Skeletal muscle cell (primary cell): Measurements from ENCODE around the gene SLC22A23.

ENCODE experiments used
- DNase-seq: peaks from one replicate; pipeline ENCODE4 v3.0.0-alpha.2; 2010; ENCODE audit warnings: low read depth
- H3K4me3 ChIP-seq: 2 replicates; pipeline ENCODE4 v1.5.1; 2011; ENCODE audit warnings: low read depth, mild to moderate bottlenecking, control low read depth, low read length, moderate library complexity

SLC22A23 gene

DNA sequence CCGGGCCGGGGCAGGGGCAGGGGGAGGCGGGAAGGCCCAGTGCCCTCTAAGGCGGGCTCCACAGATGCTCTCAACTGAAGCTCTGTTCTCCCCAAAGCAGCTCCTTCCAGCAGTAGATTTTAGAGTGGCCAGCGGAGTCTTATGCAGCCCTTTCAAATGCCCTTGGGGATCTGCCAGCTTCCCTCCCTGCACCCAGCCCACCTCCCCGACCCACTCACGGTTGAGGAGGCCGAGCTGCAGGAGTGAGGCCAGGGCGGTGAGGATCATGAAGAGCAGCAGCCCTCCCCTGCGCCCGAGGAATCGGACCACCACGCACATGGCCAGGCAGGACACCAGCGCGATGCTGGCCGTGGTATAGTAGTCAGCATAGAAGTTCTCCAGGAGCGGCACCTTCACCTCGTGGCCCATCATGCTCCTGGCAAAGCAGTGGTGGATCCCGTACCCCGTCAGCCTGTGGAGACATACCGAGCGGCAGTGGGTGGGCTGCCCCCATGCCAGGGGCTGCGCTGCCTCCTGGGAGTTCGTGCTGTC lies 170.1 kb downstream of the SLC22A23 start:
- H3K4me3 ChIP-seq, result no peak overlapping the region
- DNase-seq, result no peak

DNA sequence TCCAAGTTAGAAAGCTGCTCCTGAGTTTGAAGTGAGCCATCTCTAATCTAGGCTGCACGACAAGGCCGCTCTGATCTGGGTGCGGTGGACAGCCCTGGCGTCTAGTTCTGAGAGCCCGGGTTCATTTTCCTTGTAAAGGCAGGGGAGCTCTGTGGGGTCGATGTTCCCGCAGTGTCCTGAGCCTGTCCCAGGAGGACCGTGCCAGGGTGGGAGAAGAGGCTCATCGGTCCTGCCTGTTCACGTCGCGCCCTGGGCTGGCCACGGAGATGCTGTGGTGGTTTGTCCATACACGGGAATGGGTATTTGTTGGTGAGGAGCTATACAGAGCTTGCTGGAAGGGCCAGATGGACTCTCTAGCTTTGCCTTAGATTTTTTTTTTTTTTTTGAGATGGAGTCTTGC lies 171.1 kb downstream of the SLC22A23 start:
- no peak for DNase-seq
- H3K4me3 ChIP-seq, result no peak overlapping the region

DNA sequence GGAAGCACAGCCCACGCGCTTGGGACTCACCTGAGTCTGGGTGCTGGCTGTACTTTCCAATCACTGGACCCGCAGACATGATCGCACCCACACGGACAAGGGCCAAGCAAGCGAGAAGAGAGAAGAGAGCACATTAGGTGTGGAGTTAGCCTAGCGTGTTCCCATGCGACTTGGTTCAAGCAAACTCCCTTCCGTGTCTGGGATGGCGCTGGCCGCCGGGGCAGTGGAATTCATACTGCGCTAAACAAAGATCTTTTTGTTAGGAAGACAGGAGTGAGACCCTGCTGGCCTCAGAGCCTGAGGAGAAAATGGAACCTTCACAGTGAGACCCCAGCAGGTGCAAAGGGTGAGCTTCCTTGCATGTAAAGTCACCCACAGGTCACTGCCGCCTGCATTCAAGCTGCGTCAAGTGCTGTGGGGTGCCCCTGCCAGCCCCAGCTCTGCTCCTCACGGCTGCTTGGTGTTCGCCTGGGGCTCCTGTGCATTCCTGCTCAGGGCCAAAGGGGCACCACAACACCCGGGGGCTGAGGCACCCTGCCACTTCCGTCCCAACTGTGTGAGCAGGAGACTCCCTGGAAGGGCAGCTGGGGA lies 171.7 kb downstream of the SLC22A23 start:
- DNase-seq, result no peak
- H3K4me3 ChIP-seq, result no peak overlapping the region

DNA sequence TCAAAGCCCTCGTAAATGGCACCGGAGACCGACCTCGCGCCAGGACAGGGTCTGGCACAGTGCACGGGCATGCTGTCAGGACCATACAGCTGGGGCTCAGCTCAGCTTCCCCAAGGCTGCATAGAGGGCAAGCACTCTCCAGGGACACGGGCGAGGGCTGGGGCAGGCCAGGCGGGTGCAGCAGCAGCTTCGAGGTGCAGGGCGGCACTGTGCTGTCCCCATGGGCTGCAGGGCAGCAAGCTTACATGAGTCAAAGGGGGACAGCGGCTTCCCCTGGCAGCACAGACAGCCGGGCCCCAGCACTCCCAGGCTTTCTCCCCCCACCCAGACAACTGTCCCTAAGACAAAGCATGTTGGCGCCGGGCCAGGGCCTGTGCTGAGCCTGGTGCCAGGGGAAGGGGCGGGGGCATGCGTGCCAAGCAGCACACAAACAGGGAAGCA lies 172.4 kb downstream of the SLC22A23 start:
- no peak overlapping the region for H3K4me3 ChIP-seq

DNA sequence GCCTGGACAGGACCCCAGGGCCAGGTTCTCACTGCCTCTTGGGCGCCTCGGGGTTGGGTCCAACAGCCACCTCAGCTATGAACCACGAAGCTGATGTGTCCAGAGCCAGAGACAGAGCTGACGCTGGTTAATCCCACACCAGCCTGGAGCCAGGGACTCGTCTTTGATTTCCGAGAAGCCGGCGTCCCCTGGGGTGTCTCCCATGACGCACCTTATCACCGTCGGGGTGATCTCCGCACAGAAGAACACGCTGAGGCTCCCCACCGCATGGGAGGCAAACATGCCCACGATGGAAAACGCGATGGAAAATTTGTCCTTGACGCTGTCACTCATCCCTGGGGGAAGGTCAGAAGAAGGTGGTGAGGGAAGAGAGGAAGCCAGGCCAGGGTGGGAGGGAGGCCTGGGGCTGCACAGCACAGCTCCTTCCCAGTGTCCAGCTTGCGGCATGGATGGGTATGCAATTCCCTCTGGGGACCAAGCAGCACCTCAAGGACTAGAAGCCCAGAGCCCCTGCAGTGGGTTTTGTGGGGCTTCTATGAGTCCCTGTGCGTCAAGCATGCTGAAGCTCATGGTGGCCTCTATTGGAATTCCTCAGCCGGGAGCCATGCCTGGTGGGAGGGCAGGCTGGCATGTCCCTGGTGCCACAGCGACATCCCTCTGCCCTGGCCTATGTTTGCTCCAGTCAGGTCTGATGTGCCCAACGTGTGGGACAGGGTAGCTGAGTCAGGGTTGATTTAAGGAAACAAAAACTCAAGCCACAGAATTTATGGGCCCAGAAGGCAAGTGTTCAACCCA lies 173.0 kb downstream of the SLC22A23 start:
- DNase-seq, result no peak
- H3K4me3 ChIP-seq, result no peak overlapping the region

More for the DNA sequence above, 172.4 kb downstream of the SLC22A23 start:
- DNase-seq, result no peak

DNA sequence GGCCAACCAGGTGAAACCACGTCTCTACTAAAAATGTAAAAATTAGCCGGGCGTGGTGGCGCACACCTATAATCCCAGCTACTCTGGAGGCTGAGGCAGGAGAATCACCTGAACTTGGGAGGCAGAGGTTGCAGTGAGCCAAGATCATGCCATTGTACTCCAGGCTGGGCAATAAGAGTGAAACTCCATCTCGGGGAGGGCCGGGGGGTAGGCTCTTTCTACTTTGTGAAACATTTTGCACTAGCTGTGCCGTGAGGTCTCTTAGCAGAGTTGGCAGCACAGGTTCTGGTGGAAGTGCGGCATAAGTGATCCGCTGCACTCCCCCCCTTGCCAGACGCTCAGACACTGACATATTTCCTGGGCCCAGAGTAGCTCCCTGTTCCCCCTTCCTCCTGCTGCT lies 173.6 kb downstream of the SLC22A23 start:
- DNase-seq, result no peak
- H3K4me3 ChIP-seq, result no peak overlapping the region

DNA sequence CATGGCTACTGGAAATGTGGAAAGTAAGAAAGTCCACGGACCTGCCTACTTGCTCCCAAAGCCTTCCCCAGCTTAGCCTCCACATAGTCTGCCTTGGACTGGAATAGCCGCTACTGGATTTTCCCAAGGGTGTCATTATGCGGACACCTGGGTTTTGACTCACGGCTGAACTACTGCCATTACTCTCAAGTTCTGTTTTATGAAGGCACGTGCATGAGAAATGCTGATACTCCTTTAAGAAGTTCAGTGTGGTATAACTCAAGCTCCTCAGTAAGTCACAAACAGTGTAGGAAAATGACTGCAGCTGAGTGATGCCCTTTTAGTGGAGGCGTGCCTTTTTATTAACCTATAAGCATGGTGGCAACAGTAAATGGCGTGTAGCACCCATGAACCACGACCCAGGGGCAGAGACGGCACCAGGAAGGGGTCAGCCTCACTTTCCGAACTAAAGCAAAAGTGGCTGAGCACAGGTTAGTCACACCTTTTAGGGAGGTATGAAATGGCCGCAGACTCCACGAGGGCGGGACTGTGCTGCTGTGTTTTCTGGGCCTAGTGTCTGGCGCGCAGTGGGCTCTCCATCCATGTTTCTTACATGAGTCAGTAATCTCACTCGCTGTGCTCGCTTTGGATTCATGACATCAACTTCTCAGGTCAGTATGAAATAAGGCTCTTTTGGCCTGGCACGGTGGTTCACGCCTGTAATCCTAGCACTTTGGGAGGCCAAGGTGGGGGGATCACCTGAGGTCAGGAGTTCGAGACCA lies 174.2 kb downstream of the SLC22A23 start:
- DNase-seq, result no peak
- no peak overlapping the region for H3K4me3 ChIP-seq

DNA sequence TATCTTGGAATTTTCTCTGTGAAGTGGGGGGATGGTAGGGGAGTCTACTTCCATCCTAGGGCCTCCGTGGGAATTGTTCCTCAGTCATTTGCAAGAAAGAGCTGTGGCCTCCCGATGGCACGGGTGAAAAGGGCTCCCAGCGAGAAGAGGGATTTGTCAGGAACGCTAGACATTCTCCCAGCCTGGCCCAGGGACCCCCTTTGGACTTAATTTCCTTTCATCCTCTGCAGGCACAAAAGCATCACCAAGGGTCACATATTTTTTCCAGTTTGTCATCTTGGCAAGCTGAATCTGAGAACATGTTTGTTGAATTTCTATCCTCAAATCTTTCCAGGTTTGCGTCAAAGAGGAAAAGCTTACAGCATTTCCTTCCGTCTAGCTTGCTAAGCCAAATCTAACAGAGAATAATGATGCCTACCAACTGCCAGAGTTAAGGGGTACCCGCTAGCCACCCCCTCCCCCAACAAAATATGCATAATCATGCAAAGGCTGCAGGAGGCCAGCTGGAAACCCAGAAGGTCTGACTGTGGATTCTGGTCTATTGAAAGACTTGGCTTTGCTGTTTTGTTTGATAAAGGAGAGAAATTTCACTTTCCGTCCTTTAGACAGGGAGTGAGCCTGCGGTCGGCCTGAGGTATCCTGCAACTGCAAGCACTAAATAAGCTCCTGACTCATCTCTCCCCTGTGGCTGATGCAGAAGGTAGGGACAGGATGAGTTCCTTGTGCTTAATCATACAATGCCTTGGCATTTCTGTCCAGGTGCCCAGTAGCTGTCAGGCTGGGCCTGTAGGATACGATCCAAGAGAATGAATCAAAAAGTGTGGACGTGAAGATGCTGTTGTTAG lies 175.0 kb downstream of the SLC22A23 start:
- peak; percentile 94 for DNase-seq
- H3K4me3 ChIP-seq, result no peak overlapping the region

DNA sequence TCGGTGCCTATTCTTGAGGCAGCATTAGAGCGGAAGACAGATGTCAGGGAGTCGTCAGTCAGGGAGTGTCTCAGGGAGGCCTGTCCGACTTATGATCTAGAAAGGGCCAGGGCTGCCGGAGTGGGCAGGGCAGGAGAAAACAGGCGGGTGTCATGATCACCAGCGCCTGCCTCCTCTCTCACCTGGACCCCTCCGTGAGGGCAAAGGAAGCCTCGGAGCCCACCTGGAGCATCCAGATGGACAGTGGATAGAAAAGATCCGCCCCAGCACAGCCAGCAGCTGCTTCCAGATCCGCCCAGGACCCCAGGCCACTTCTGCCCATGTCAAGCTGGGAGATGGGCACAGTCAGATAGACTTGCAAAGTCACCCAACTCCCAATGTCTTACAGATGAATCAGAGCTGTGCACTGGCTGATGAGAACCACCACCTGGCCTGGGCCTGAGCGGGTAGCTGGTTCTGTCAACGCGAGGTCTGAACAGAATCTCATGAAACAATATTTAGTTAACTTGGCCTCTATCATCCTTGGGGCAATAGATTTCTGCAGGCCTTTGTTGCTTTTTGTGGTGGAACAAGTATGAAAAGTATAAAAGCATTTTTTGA lies 175.9 kb downstream of the SLC22A23 start:
- no peak overlapping the region for H3K4me3 ChIP-seq
- DNase-seq, result no peak

DNA sequence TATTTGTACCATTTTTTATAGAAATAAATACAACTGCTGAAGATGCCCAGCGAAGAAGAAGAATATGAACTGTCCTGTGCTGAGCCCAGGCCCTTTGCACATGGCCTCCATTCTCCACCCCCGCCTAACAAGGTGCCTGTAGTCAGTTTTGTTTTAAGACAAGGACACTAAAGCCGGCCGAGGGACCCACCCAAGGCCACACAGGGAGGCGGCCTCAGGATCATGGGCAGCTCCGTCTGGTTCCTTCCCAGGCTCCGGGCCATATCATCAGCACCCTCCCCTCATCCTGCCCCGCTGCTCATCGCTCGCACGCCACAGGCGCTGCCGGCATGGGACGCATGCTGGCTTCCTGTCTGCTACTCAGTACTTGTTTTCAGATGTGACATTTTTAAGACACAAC lies 176.8 kb downstream of the SLC22A23 start:
- DNase-seq, result no peak
- H3K4me3 ChIP-seq, result no peak overlapping the region

DNA sequence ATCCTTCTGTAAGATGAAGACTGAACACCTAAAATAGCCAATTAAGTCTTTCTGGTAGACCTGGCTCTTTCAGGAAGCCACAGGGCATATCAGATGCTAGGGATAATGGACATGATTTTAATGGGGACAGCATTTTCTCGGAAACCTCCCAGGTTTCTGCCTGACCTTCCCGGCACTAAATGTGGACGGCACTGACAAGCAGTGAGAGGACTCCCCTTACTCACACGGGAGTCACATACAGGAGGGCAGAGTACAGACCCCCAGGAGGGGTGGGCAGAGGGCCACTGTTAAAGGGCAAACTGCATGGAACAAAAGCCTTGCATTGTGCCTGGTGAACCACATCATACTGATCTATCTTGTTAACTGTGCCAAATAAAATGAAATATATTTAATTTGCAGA lies 178.2 kb downstream of the SLC22A23 start:
- no peak overlapping the region for H3K4me3 ChIP-seq
- no peak for DNase-seq

DNA sequence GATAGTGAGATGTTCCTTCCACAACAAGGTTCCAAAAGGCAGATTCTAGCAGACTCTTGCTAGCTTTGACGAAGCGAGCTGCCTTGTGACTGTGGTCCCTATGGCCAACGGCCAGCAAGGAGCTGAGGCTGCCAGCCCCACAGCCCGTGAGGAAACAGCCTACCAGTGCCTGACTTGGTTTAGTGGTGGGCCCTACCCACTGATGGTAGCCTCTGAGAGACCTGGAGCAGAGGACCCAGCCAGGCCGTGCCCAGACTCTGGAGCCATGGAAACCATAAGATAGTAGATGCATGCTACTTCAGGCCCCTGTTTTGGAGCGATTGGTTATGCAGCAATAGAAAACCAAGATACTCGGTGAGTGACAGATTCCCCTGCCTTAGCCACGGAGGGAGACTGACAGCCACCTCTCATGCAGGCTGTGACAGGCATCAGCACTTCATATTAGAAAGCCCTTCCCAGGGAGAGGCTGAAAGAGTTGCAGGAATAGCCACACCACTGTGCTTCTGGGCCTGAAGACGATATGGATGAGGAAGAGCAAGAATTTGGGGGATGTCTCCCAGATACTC lies 178.9 kb downstream of the SLC22A23 start:
- H3K4me3 ChIP-seq, result no peak overlapping the region
- no peak for DNase-seq

DNA sequence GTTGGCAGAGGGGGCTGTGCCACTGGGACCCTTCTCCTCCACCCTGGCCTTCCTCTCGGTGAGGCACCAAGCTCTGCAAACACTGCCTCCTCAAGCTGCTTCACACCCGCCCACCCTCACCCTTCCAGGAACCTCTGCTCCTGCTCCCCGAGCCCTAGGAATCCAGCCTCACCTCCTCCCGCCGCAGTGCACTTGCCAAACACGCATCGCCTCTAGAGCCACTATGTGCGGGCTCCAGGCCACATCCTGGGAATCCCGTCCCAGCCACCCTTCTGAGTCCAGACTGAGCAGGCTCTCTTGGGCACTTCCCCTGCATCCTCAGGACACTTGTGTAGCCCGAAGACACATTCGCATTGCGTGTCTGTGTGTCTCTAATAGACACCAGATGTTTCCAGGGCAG lies 179.6 kb downstream of the SLC22A23 start:
- no peak overlapping the region for H3K4me3 ChIP-seq
- no peak for DNase-seq

DNA sequence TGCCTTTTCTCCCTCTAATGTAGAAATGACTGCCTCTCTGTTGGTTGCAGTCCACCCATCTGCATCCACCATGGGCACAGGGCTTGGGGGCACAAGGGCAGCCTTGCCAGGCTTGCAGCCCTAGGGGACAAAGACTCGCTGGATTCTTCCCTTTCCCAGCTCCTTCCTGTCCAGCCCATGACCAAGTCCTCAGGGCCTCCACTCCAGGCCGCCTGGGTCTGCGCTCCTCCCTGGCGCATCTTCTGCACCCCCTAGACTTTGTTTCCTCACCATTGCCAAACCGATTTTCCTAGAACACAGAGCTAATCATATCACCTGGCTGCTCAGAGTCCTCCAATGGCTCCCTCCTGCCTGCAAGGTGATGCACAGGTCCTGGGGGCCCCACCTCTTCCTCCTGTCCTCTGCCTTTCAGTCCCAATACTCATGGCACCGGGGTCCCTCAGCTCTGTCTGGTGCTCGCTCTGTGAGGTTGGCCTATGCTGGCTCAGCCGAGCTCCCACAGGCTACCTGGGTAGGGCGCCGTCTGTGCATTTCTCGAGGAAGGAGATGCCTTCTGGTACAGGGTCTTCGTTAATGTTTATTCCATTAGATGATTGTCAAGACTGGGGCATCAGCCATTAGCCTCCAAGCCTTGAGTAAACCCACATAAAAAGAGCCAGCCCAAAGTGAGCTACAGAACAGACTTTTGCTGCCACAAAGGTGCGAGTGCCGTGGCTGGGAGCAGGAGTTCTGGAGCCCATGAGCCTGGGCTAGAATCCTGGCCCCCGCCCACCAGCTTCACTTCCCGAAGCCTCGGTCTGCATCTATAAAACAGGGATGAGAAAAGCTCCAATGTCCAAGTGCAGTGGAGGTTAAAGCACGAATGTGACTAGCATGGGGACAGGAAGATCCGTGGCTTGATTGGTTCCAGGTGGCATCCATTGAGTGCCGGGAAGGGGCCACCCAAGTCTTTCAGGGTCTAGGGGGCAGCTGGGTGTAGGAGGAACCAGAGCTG lies 180.4 kb downstream of the SLC22A23 start:
- no peak for DNase-seq
- no peak overlapping the region for H3K4me3 ChIP-seq

DNA sequence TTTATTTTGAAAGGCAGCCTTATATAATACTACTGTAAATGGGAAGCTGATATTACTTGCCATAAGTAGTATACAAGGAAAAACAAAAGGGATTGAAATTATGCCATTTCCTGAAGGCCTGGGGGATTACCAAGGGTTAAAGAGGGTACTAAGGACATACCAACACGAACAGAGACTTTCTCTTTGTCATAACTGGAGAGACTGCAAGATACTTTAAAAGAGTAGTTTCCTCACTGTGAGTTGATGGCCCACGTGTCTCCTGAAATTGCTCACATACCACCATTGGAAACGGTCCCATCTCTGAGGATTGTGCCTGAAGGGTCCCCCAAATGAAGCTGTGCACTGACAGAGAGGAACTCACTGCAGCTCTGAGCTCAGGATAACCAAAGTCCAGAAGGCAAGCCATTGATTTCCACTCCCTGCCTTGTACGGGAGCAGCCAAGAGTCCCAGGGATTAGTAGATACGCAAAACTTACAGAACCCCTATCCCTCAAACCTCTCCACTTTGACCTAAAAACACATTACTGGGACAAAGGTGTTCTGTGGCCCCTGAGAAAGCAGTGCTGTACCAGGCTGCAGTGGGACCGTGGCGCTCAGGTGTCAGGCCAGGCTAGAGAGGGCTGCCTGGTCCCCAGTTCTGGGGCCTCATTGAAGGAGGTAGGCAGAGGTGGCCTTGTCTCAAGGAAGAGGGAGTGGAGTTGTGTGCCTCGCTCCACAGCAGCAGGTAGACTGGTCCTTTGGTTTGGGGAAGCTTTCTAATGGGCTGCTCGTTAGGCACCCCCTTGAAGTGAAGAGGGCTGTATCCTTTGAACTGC lies 182.9 kb downstream of the SLC22A23 start:
- no peak for DNase-seq
- H3K4me3 ChIP-seq, result no peak overlapping the region

DNA sequence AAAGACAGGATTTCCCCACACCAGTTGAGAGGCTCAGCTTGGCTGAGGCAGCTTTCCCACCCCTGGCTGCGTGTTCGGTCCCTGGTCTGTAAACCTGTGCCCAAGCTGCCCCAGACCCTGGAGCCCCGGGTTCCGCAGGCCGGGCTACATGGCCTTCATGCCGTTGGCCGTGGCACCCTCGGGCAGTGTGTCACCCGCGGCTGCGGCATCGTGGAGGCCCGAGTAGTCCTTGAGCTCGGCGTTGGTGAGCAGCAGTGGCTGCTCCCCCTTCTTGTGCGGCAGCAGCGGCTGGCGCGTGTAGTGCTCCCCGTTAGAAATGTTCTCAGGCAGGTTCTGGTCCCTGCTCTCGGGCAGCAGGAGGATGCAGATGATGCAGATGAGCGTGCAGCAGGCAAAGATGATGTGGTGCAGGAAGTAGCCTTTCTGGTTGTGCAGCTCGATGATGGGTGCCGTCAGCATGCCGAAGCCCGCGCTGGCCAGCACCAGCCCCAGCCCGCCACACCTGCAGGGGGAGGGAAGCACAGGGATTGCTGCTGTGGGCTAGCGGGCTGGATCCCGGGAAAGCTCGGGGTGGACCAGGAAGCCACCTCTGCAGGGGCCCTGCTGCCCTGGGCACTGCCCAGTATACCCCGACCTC lies 183.8 kb downstream of the SLC22A23 start:
- no peak for DNase-seq
- H3K4me3 ChIP-seq, result no peak overlapping the region
